Measurements from ENCODE around the gene NEMF. TPM values are rescaled to one million over a fixed set of nuclear protein-coding genes. Genes with fewer than 3 reads are reported as not detected.

The NEMF gene
- total and polyA plus RNA-seq, 2 donors (not counting 1 experiment from before 2014, with no cell fraction given) = 26.7 to 127 TPM

DNA sequence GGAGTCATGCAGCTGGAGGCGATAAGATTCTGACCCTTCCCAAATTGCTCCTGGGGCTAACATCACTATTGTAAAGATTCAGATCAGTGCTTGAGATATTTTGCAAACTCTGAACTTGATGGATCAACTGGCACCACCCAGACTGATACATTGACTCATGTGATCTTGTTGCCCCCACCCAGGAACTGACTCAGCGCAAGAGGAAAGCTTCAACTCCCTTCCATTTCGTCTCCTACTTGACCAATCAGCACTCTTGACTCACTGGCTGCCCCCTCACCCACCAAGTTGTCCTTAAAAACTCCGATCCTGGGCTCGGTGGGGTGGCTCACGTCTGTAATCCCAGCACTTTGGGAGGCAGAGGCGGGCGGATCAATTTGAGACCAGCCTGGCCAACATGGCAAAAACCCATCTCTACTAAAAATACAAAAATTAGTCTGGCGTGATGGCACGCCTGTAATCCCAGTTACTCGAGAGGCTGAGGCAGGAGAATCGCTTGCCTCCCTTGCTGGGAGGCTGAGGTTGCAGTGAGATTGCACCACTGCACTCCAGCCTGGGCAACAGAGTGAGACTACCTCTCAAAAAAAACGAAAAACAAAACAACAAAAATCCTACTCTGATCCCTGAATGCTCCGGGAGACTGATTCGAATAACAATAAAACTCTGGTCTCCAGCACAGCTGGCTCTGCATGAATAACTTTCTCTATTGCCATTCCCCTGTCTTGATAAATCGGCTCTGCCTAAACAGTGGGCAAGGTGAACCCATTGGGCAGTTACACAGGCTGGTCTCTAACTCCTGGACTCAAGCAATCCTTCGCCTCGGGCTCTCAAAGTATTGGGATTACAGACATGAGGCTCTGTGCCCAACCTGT lies 30.5 kb upstream of the NEMF start:
- peak overlapping the region; percentile 3 for H3K27ac Mint-ChIP-seq
- 94% methylated on average over 15 of the region's 18 CpGs for WGBS (ENCODE audit: insufficient coverage)
- ChIA-PET POLR2A (no interaction called here), CTCF (interaction anchor here (4.9 kb wide), 1 partner anchor 20 kb away, joined by 49 read pairs; no protein-coding TSS in a partner anchor)
- H3K4me1 ChIP-seq (ENCODE audit: control insufficient read depth in 2 of 2, insufficient read depth in 2 of 2, low read length in 2 of 2) = peaks cover 20 to 25% of the 10 kb centered on the region in 2 donors
- intact Hi-C loops (cut with micrococcal nuclease) = no loop called here
- ATAC-seq (ENCODE audit: low read depth) (no peak), DNase-seq (no peak)
- H4K20me1 ChIP-seq (ENCODE audit: control insufficient read depth, insufficient read depth, low read length, poor library complexity, severe bottlenecking) = no peaks in the 10 kb centered on the region
- H3K4me1 Mint-ChIP-seq = peaks cover 24% of the 10 kb centered on the region
- no peaks in the 10 kb centered on the region for H3K36me3 ChIP-seq (replicated peaks in 1 of 2; ENCODE audit: control extremely low read depth in 1 of 2, control insufficient read depth in 1 of 2, extremely low read depth in 1 of 2, insufficient read depth in 2 of 2, low read length in 1 of 2)
- H2AFZ ChIP-seq (ENCODE audit: insufficient read depth, low read depth, low read length, poor library complexity, severe bottlenecking) = no peak overlapping the region
- no peak overlapping the region for H3K4me3 ChIP-seq (ENCODE audit: control extremely low read depth in 1 of 5, extremely low read depth in 1 of 5, insufficient read depth in 1 of 5, low read depth in 2 of 5, low read length in 4 of 5)
- no peak for TF ChIP-seq EZH2 (IDR thresholded peaks at IDR 0.05; ENCODE audit: borderline replicate concordance, insufficient read depth, low read depth, low read length, poor library complexity, severe bottlenecking)
- H3K27ac ChIP-seq (ENCODE audit: low read length in 2 of 2) = no peak overlapping the region
- H3K27me3 ChIP-seq (replicated peaks in 1 of 4; ENCODE audit: control extremely low read depth in 1 of 4, control insufficient read depth in 3 of 4, insufficient read depth in 4 of 4, low read length in 3 of 4) = no peaks in the 10 kb centered on the region
- H3K9ac ChIP-seq (ENCODE audit: low read length) = no peak overlapping the region
- no peaks in the 10 kb centered on the region for H3K27me3 Mint-ChIP-seq
- H3K9me3 Mint-ChIP-seq (ENCODE audit: insufficient read depth) = no peaks in the 10 kb centered on the region
- no peak overlapping the region for H3K4me2 ChIP-seq (replicated peaks; ENCODE audit: low read depth, low read length, poor library complexity, severe bottlenecking)
- H3K9me3 ChIP-seq (ENCODE audit: control extremely low read depth in 1 of 3, control insufficient read depth in 2 of 3, insufficient read depth in 1 of 3, low read length in 2 of 3) = no peaks in the 10 kb centered on the region
- no peaks in the 10 kb centered on the region for H3K79me2 ChIP-seq (ENCODE audit: control insufficient read depth, insufficient read depth, low read length)
- H3K4me3 Mint-ChIP-seq = no peak overlapping the region

DNA sequence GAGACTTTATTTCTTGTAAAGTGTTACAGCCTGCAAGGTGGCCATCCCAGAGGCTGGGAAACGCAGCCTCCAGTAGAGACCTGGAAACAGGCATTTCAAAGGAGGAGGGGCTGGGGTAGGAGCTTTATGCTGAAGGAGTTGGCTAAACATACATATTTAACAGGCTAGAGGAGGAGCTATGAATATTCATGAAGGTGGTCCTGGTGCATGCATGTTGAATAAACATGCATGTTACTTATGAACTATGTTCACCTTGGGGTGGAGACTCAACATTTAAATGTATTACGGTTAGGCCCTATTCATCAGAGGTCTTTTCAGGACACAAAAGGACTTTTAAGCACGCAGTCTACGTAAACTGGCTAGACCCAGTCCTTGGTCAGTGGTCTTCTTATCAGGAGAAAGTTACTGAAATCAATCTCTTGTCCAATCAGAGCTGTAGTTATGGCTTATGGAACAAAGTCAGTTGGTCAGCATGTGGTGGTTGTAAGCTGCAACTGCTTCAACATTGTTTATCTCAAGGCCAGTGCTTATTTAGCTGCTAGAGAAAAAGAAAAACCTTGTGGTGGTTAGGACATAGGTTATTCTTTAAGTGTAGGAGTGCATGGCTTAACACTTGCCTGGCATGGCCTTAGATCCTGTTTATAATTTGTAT lies 28.9 kb upstream of the NEMF start:
- POLR2A ChIA-PET = interaction anchor here (0.6 to 0.8 kb wide), 4 partner anchors 13 to 499 kb away, joined by 4 to 6 read pairs (median 4); no protein-coding TSS in a partner anchor
- Mint-ChIP-seq H3K4me1 (peaks cover 19% of the 10 kb centered on the region), H3K9me3 (ENCODE audit: insufficient read depth) (no peaks in the 10 kb centered on the region), H3K27ac (no peak overlapping the region), H3K27me3 (no peaks in the 10 kb centered on the region), H3K4me3 (no peak overlapping the region)
- Histone ChIP-seq H3K36me3 (replicated peaks in 1 of 2; ENCODE audit: control extremely low read depth in 1 of 2, control insufficient read depth in 1 of 2, extremely low read depth in 1 of 2, insufficient read depth in 2 of 2, low read length in 1 of 2) (no peaks in the 10 kb centered on the region), H2AFZ (ENCODE audit: insufficient read depth, low read depth, low read length, poor library complexity, severe bottlenecking) (no peak overlapping the region), H4K20me1 (ENCODE audit: control insufficient read depth, insufficient read depth, low read length, poor library complexity, severe bottlenecking) (no peaks in the 10 kb centered on the region), H3K9ac (ENCODE audit: low read length) (no peak overlapping the region), H3K4me2 (replicated peaks; ENCODE audit: low read depth, low read length, poor library complexity, severe bottlenecking) (no peak overlapping the region), H3K79me2 (ENCODE audit: control insufficient read depth, insufficient read depth, low read length) (no peaks in the 10 kb centered on the region), H3K27ac (ENCODE audit: low read length in 2 of 2) (no peak overlapping the region), H3K4me3 (ENCODE audit: control extremely low read depth in 1 of 5, extremely low read depth in 1 of 5, insufficient read depth in 1 of 5, low read depth in 2 of 5, low read length in 4 of 5) (no peak overlapping the region), H3K27me3 (replicated peaks in 1 of 4; ENCODE audit: control extremely low read depth in 1 of 4, control insufficient read depth in 3 of 4, insufficient read depth in 4 of 4, low read length in 3 of 4) (no peaks in the 10 kb centered on the region), H3K4me1 (ENCODE audit: control insufficient read depth in 2 of 2, insufficient read depth in 2 of 2, low read length in 2 of 2) (peaks cover 15 to 20% of the 10 kb centered on the region in 2 donors), H3K9me3 (ENCODE audit: control extremely low read depth in 1 of 3, control insufficient read depth in 2 of 3, insufficient read depth in 1 of 3, low read length in 2 of 3) (no peaks in the 10 kb centered on the region)
- CTCF ChIA-PET = interaction anchor here (0.9 to 4.9 kb wide), 3 partner anchors 18 to 223 kb away, joined by 4 to 49 read pairs (median 5); no protein-coding TSS in a partner anchor
- TF ChIP-seq EZH2 (IDR thresholded peaks at IDR 0.05; ENCODE audit: borderline replicate concordance, insufficient read depth, low read depth, low read length, poor library complexity, severe bottlenecking) = no peak
- TF ChIP-seq, protein P1, sequence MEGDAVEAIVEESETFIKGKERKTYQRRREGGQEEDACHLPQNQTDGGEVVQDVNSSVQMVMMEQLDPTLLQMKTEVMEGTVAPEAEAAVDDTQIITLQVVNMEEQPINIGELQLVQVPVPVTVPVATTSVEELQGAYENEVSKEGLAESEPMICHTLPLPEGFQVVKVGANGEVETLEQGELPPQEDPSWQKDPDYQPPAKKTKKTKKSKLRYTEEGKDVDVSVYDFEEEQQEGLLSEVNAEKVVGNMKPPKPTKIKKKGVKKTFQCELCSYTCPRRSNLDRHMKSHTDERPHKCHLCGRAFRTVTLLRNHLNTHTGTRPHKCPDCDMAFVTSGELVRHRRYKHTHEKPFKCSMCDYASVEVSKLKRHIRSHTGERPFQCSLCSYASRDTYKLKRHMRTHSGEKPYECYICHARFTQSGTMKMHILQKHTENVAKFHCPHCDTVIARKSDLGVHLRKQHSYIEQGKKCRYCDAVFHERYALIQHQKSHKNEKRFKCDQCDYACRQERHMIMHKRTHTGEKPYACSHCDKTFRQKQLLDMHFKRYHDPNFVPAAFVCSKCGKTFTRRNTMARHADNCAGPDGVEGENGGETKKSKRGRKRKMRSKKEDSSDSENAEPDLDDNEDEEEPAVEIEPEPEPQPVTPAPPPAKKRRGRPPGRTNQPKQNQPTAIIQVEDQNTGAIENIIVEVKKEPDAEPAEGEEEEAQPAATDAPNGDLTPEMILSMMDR (IDR thresholded peaks at IDR 0.05) = no peak
- no peak for ATAC-seq (ENCODE audit: low read depth)
- WGBS (ENCODE audit: insufficient coverage) = 100% methylated on average over 4 of the region's 4 CpGs
- intact Hi-C loops (cut with micrococcal nuclease) = no loop called here
- no peak for DNase-seq

All from B cell (primary cell).